Activated CD4-positive, CD25-positive, alpha-beta regulatory T cell (primary cell): ENCODE measurements around the gene EIF2AK2.
A peak's percentile ranks its signal among the peaks of the same experiment; 100 is the strongest.

Experiments
- DNase-seq, 4 experiments: peaks; one replicate each; lab custom pipeline; 2025; lab: John Stamatoyannopoulos, UW

Gene EIF2AK2

DNA sequence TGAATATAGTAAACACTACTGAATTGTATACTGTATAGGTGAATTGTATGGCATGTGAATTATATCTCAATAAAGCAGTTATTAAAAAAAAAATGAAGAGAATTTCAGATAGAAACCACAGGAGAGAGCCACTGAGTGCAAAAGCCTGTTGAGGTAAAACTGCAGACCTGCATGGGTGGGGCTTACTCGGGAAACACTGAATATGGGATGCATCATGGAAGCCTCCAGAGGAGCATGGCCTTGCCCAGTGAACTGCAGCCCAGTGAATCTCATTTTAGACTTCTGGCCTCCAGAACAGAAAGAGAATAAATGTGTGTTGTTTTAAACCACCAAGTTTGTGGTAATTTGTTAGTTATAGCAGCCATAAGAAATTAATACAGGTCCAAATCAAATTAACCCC is 56.7 kb downstream of the EIF2AK2 start:
- DNase-seq = no peak

DNA sequence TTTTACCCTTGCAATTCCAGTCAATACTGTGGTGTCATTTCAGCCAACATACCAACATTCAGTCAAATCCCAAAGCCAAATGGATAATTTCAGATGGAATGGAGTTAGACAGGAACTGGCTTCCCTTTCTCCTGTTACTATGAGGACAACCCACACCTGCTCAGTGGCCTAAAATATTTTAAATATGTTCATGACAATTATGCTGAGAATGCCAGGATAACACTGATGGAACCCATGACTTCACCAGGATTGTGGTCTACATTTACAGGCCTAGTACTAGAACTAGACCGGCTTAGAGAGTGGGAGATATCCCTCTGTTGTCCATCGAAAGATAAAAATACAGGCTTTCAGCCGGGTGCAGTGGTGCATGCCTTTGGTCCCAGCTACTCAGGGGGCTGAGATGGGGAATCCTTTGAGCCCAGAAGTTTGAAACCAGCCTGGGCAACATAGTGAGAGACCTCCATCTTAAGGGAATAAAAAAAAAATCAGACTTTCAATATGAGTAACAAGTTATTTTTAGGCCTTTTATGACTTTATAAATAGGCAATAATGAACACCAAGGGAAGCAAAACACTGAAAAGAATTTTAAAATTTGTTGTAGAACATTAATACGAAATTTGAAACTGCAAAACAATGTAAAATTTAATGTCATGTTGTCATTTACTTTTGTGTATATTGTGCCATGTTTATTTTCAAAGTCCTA is 58.2 kb downstream of the EIF2AK2 start:
- no peak for DNase-seq

DNA sequence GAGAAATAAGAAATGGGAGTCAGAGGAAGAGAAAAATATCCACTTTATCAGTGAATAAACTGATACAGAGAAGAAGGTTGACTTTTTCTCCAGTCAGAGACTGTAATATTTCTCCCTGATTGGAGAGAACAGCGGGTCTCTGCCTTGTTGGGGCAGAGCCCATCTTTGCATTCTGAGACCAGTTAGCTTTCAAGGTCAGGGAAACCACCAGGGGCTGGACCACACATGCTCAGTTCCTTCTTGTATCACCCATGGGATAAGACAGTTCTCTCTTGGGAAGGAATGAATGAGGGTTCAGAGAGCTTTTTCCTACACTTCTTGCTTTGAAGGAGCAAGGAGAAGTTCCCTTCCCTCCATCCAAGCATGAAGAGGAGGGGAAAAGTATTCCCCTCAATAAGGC is 60.2 kb downstream of the EIF2AK2 start:
- no peak for DNase-seq

DNA sequence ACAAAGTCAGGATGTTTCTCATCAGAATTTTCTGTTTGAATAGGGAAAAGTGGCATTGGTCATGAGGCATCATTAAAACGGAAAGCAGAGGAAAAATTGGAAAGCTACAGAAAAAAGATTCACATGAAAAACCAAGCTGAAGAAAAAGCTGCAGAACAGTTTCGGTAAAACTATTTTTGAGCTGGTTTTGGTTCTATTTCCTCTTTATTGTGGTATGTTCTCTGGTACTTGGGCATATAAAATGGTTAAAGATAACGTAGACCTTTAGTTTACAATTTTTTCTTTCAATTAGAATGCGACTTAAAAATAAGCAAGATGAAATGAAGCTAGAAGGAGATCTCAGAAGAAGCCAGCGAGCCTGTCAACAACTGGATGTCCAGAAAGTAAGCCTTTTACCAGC is 64.9 kb downstream of the EIF2AK2 start:
- DNase-seq = no peak

DNA sequence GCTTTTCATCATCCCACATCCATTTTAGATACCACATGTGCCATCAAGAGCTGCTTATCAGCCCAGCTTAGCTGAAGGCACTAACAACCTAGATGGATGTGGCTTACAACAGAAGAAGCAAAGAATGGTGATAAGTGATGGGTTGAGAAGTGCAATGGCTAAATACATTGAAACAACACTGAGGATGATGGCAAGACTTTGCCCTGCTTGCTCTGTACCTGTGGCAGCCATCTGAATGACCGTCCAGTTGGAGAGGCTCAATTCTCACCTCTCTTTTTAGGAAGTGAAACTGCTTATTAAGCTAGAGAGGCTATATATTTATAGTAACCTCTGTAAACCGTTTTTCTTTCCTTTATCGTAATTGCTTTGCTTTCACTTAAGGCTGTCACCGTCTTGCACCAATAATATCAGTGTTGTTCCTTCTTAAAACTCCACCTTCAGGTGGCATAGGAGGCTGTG is 66.7 kb downstream of the EIF2AK2 start:
- no peak for DNase-seq

DNA sequence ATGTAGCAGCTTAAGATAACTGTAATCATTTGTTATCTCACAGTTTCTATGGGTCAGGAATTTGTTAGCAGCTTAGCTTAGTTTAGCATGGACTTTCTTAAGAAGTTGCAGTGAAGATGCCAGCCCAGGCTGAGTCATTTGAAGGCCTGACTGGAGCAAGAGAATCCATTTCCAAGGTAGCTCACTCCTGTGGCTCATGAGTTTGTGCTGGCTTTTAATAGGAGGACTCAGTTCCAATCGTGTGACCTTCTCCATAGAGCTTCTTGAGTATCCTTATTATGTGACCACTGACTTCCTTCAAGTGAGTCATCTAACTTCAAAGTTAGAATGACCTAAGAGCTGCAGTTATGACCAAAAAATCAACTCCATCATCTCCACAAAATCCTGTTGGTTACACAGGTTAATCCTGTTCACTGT is 71.0 kb downstream of the EIF2AK2 start:
- no peak for DNase-seq

DNA sequence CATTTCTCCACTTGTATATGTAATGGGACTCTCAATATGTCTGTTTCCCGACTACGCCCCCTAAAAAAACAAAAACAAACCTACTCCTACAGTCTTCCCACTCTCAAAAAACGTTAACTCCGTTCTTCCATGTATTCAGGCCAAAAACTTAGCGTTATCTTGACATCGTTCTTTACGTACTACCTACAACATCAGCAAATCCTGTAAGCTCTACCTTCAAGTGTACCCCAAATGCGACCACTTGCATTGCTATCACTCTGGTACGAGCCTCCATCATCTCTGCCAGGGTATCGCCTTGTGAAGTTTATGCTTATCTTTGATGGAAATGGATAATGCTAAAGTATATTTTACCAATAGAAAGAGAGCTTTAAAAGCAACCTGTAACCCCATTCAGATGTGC is 72.0 kb downstream of the EIF2AK2 start:
- no peak for DNase-seq

DNA sequence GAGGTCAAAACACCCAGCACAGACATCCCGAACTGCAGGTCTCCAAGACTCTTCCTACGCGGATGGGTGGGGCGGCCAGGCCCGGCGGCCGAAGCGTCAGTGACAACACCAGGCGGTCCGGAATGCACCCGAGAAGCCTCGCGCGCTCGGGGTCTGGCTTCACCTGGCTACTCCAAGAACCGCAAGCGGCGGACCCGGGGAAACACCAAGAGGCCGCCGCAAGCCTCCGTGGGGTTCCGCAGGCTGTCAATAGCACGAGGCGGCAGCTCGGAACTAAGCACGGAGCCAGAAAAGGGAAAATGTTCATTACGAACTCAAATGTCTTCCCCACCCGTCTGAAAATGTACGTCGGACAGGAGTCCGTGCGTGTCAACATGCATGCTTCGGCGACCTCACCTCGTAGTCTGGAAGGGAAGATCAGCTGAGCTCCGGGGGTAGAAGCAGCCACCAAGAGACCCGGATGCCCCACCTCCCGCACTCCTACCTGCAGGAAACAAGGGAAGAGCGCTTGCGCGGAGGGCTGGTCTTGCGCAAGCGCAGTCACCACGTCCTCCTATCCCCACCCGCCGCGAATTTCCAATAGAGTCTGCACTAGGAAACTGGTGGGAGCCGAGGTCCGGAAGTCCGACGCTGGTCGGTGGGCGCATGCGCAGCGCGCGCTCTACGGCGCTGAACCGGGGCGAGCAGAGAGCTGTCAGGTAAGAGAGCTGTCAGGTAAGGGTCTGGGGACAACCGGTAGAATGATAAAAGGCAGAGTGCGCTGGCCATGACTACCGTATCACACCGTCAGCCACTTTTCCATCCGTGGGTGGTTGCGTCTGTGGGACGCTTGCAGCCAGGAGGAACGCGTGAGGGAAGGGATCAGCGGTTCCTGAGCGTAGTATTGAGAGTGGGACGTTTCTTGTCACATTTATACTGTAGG is 72.6 kb downstream of the EIF2AK2 start, which contains the start of the genes GPATCH11 and HEATR5B:
Gene GPATCH11 (plus strand): TSS at position 646 of the 922 bp plus-strand sequence. CDS start 3,864 bp downstream, outside the sequence.
Gene HEATR5B (minus strand): TSS at position 500 of the 922 bp plus-strand sequence. CDS start 958 bp downstream, outside the sequence.
- DNase-seq = peak; percentile 63 to 80 (median 70)

DNA sequence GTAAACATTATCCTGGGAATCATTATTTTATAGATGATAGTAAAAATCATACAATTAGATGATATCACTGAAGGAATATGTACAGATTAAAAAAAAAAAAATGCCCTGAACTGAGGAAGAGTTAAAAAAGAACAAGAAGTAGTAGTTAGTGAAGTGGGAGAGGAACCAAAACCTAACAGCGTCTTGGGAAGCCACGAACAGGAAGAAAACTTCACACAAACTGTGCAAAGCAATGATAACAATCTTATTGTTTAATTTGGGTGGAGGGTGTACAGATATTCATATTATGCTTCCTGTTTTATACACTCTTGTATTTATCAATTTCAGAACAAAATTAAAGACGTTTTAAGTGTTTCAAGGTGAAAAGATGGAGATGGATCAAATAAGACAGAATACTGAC is 76.1 kb downstream of the EIF2AK2 start:
- no peak for DNase-seq

DNA sequence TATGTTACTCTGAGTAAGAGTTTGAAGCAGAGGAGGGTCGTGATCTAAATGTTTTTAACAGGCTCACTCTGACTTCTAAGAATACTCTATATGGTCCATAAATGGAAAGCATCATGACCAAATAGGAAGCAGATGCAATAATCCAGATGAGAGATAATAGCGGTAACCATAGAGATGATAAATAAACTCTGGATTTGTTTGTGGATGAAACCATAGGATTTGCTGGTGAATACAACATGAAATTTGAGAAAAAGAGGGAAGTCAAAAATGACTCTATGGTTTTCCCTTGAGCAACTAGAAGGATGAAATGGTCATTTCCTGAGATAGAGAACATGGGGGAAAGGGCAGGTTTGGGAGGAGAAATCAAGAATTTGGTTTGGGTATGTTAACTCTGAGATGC is 76.5 kb downstream of the EIF2AK2 start:
- no peak for DNase-seq

DNA sequence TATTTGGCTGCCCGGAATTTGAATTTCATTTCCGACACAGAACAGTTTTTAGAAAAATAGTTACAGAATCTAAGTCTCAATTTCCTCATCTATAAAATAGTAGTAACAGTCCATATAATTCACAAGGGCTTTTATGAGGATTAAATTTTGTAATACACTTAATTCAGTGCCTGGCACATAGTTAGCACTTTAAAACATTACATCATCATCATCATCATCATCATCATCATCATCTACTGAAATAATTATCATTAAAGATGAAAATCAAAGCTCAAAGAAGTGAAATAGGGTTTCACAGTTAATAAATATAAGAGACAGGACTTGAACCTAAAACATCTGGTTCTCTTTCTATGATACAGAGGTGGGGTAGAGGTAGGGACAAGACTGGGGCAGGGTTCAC is 85.8 kb downstream of the EIF2AK2 start:
- DNase-seq = no peak

DNA sequence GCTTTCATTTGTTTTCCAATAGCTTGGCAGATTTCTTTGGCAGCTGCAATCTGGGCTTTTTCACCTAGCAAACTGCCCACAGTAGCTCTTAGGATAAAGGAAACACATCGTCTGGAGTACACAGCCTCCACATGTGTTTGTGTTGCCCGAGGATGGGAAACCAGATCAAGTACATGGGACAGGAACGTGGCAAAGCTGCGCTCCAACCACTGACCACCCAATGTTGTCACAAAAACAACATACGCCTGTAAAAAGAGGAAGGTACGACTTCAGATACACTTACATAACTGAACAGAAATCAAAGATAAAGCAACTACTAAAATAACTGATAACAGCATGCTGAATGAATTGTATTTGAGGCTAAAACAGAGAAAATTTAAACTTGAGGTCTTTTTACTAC is 88.1 kb downstream of the EIF2AK2 start:
- no peak for DNase-seq

DNA sequence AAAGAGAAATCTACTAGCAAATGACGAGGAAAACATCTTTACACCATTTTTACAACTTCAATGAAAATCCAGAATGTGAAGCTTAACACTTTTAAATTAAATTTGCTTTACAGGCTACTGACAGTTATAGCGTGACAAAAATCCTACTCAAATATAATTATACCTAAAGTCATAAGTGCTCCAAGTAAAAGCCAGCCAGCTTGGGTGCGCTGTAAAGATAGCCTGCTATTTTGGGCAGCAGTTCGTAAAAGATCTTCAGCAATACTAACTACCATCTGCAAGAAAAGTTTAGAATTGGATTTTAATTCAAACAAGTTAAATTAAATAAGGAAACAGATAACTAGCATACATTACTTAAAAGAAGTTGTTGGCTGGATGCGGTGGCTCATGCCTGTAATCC is 95.0 kb downstream of the EIF2AK2 start:
- no peak for DNase-seq

DNA sequence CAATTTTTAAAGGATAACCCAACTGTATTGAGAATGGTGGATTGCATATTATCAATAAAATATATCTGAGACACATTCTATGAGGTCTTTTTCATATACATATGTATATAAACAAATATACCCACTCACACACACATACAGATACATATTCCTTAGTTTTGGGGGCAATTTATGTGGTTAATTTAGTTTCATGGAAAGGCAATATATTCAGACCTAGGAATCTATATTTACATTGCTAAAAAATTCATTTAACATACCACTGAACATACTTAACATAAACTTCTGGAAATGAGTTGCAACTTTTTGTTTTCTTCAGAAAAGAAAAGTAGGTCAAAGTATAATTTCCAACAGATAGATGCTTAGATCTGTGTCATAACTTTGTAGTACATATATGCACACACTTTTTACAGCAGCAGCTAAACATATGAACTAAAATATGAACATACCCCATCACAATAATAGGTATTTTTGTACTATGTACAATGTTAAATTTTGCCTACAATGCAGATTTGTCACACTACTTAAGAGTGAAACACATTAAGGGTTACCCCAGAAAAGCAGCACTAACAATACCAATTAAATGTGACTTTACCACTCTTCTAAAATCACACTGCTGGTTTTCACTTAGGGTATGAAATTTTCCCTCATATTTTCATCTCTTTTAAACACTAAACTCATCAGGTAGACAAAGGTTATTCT is 95.6 kb downstream of the EIF2AK2 start:
- DNase-seq = no peak

DNA sequence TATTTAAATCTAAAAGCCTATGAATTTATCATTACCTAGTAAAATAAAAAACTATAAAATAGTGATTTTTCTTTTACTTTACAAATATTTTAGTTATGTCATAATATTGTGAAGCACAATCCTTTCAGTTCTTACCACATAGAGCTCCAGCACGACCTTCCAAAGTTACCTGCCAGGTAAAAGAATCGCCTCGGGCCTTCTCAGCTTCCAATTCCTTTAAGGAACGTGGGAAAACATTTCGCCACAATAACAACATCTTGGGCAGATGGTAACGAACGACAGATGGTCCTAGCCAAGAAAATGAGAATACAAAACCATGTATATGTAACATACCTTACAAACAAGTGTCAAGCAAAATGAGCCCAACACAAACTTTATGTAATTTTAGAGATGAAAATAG is 96.3 kb downstream of the EIF2AK2 start:
- no peak for DNase-seq

DNA sequence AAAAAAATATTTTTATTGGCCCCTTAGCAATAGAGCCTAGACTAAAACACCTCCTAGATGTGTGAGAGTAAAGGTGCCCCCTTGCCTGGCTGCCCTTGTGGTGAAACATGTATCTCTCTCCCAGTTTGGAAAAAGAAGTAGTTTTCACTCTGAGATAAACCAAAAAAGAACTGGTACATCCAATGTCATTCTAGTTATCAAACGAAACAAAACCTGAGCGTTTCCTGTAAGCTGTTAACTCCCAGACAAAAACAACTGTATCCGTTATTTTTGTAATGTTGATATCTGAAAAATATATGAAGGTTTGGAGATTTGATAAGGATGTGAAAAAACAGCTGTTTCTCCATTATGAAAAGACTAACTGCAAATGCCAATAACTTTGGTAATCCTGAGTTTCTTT is 96.9 kb downstream of the EIF2AK2 start:
- DNase-seq = no peak

DNA sequence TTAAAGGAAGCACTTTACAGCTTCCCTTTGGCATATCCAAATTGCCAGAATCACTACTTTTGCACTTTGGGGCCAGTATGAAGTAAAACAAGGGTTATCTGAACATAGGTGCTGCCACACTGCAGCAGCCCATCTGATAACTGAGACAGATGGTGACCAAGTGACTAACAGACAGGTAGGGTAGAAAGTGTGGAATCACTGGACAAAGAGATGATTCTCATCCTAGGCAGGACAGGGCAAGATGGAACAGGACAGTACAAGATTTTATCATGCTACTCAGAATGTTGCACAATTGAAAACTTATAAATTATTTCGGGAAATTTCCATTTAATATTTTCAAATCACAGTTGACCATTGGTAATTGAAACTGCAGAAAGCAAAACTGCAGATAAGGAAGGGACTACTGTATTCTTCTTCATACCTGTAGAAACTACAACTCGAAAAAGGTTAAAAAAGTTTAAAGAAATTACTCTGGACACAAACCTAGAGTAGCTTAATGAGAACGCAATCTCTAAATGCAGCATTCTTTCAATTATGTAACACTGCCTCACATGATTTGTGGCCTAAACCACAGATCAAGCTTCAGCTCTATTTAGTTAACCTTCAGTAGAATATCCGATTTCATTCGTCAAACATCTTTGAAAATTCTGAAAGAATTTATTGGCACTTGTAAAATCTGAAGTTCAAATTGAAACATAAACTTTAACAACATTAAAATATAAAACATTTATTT is 104.0 kb downstream of the EIF2AK2 start:
- no peak for DNase-seq
